ENCODE data around the gene GLRX. TPM values are rescaled to one million over a fixed set of nuclear protein-coding genes. Genes with fewer than 3 reads are reported as not detected.

GLRX gene
- total and polyA plus RNA-seq, 2 of the 13 experiments (the other 11 are each of a cell fraction or from before 2014, with no cell fraction given), result 63.8 to 499 TPM

DNA sequence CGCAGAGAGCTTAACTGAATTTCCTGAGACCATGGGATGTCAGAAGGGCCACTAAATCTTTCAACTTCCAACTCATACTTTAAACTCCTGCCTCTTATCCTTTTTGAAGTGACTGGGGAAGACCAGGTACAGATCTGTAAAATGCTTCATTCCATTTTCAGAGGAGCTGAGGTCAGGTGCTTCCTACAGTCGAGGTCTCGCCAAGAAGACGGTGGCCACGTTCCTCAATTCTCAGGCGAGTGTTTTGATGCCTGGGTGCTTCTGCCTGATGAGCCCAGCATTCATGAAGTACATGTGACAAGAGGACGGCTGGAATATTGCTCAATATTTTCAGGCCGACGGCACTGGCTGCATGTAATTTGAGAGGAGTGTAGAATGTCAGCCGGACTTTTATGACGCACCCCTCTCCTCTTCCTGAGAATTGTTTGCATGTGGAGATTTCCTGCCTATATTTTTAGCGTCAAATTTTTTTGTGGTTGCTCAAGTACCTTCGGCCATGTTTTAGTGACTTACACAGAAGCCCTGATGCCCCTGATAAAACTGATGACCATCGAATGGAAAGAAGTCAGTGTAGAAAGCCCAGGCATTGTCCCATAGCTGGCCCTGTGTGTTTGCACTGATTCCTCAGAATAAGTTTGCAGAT is 38.8 kb upstream of the GLRX start (continued):
- peak; percentile 75; the same call in 1 of the 2 replicates for TF ChIP-seq HOXA5 (CRISPR knock-in tag; IDR thresholded peaks at IDR 0.05)
- no peak for TF ChIP-seq GZF1 (CRISPR knock-in tag; IDR thresholded peaks at IDR 0.05)
- peak; percentile 64; the same call in 1 of the 2 replicates for TF ChIP-seq ZNF335 (CRISPR knock-in tag; IDR thresholded peaks at IDR 0.05)
- no peak for TF ChIP-seq NFE2 (CRISPR knock-in tag; IDR thresholded peaks at IDR 0.05)
- TF ChIP-seq NR2F1 (CRISPR knock-in tag; IDR thresholded peaks at IDR 0.05), result no peak
- 0 out of 2 replicates have a peak, but pooled peaks have one; percentile 46 for TF ChIP-seq ZNF34 (CRISPR knock-in tag; IDR thresholded peaks at IDR 0.05; ENCODE audit: borderline replicate concordance)
- 0 out of 2 replicates have a peak, but pooled peaks have one; percentile 4 for TF ChIP-seq DMTF1 (CRISPR knock-in tag; IDR thresholded peaks at IDR 0.05)
- TF ChIP-seq ZNF138 (CRISPR knock-in tag; IDR thresholded peaks at IDR 0.05; ENCODE audit: low read depth), result no peak
- no peak for TF ChIP-seq TERF1 (CRISPR knock-in tag; IDR thresholded peaks at IDR 0.05)
- TF ChIP-seq ZNF577 (CRISPR knock-in tag; IDR thresholded peaks at IDR 0.05; ENCODE audit: borderline replicate concordance, low read depth), result no peak
- no peak for TF ChIP-seq IKZF4 (CRISPR knock-in tag; IDR thresholded peaks at IDR 0.05; ENCODE audit: borderline replicate concordance, low read depth, not compliant biosample characterization)
- no peak; the same call in 1 of the 2 replicates for TF ChIP-seq ZNF800 (CRISPR knock-in tag; IDR thresholded peaks at IDR 0.05)
- TF ChIP-seq TAF15 (IDR thresholded peaks at IDR 0.05; ENCODE audit: low read depth, low read length, poor library complexity, severe bottlenecking), result no peak
- TF ChIP-seq ZNF543 (CRISPR knock-in tag; IDR thresholded peaks at IDR 0.05), result no peak
- TF ChIP-seq, protein P1, sequence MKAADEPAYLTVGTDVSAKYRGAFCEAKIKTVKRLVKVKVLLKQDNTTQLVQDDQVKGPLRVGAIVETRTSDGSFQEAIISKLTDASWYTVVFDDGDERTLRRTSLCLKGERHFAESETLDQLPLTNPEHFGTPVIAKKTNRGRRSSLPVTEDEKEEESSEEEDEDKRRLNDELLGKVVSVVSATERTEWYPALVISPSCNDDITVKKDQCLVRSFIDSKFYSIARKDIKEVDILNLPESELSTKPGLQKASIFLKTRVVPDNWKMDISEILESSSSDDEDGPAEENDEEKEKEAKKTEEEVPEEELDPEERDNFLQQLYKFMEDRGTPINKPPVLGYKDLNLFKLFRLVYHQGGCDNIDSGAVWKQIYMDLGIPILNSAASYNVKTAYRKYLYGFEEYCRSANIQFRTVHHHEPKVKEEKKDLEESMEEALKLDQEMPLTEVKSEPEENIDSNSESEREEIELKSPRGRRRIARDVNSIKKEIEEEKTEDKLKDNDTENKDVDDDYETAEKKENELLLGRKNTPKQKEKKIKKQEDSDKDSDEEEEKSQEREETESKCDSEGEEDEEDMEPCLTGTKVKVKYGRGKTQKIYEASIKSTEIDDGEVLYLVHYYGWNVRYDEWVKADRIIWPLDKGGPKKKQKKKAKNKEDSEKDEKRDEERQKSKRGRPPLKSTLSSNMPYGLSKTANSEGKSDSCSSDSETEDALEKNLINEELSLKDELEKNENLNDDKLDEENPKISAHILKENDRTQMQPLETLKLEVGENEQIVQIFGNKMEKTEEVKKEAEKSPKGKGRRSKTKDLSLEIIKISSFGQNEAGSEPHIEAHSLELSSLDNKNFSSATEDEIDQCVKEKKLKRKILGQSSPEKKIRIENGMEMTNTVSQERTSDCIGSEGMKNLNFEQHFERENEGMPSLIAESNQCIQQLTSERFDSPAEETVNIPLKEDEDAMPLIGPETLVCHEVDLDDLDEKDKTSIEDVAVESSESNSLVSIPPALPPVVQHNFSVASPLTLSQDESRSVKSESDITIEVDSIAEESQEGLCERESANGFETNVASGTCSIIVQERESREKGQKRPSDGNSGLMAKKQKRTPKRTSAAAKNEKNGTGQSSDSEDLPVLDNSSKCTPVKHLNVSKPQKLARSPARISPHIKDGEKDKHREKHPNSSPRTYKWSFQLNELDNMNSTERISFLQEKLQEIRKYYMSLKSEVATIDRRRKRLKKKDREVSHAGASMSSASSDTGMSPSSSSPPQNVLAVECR (CRISPR knock-in tag; IDR thresholded peaks at IDR 0.05; ENCODE audit: borderline replicate concordance), result peak; percentile 63; the same call in 1 of the 2 replicates
- TF ChIP-seq CERS6 (CRISPR knock-in tag; IDR thresholded peaks at IDR 0.05), result no peak

Measured in HepG2 (cell line).